IPS-15b (cell line): ENCODE data around the gene HS6ST2.

Experiments used
- H3K27me3 ChIP-seq: one replicate; pipeline ENCODE4 v1.6.1; 2013; ENCODE audit warnings: low read length; ENCODE audit not compliant: control insufficient read depth, insufficient read depth
- H3K36me3 ChIP-seq: one replicate; pipeline ENCODE4 v1.6.1; 2013; ENCODE audit warnings: low read length; ENCODE audit not compliant: control insufficient read depth, insufficient read depth
- H3K4me1 ChIP-seq: one replicate; pipeline ENCODE4 v1.6.1; 2013; ENCODE audit warnings: mild to moderate bottlenecking, low read length; ENCODE audit not compliant: control insufficient read depth, insufficient read depth
- H3K4me3 ChIP-seq: one replicate; pipeline ENCODE4 v1.5.1; 2013; ENCODE audit warnings: low read depth, low read length
- H3K9ac ChIP-seq: one replicate; pipeline ENCODE4 v1.6.1; 2013; ENCODE audit warnings: low read depth, mild to moderate bottlenecking, low read length
- H3K9me3 ChIP-seq: one replicate; pipeline ENCODE4 v1.6.1; 2013; ENCODE audit warnings: mild to moderate bottlenecking, low read length; ENCODE audit not compliant: control insufficient read depth, insufficient read depth

HS6ST2 gene

DNA sequence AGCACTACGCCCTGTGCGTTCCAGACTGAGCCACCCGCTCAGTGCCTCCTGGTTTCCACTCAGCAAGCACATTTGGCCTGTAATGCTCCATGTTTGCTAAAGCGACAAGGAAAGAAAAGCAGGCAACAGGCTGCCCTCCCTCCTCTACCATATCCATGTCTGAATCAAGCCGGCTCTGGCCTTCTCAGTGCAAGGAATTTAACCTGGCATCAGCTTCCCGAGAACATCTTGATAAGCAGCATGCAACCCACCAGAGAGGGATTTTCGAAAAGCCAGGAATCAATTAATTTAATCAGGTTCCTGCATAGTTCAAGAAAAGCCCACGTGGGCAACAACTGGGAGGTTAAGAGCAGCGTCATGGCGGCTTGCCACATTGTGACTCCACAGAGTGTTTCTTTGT lies 228.2 kb downstream of the HS6ST2 start:
- Histone ChIP-seq H3K27me3 (no peaks in the 10 kb centered on the region), H3K9ac (no peak overlapping the region), H3K9me3 (no peaks in the 10 kb centered on the region), H3K36me3 (no peaks in the 10 kb centered on the region), H3K4me1 (peaks cover 2% of the 10 kb centered on the region), H3K4me3 (no peak overlapping the region)

- Histone ChIP-seq H3K36me3 (no peaks in the 10 kb centered on the region), H3K27me3 (no peaks in the 10 kb centered on the region), H3K9ac (no peak overlapping the region), H3K4me1 (no peaks in the 10 kb centered on the region), H3K4me3 (no peak overlapping the region), H3K9me3 (no peaks in the 10 kb centered on the region)
Observed at GRCh38 chrX:132728296-132728695, 230.1 kb downstream of the HS6ST2 start.

DNA sequence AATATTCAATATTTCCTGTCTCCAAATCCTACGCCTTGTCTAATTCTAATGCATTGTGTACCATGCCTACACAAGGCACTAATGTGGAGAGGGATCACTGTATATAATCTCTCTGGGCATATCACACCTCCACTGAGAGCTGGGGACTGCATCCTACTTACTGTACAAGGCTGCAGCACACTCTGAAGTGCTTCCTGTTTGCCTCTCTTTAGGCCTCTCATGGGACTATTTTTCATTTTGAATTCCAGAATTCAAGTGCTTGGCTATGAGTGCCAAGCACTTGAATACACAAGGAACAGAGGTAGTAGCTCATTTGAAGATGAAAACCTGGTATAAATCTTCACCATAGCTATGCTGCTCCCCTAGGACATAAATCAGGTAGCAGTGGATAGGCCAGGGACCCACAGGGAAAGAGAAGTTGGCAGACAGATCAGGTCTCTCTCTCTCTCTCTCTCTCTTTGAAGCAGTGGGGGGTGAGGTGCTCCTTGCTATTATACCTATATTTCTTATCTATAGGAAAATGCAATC lies 239.9 kb downstream of the HS6ST2 start:
- no peak overlapping the region for H3K9ac ChIP-seq
- H3K4me3 ChIP-seq, result no peak overlapping the region
- no peaks in the 10 kb centered on the region for H3K4me1 ChIP-seq
- H3K36me3 ChIP-seq, result no peaks in the 10 kb centered on the region
- H3K9me3 ChIP-seq, result no peaks in the 10 kb centered on the region
- no peaks in the 10 kb centered on the region for H3K27me3 ChIP-seq

DNA sequence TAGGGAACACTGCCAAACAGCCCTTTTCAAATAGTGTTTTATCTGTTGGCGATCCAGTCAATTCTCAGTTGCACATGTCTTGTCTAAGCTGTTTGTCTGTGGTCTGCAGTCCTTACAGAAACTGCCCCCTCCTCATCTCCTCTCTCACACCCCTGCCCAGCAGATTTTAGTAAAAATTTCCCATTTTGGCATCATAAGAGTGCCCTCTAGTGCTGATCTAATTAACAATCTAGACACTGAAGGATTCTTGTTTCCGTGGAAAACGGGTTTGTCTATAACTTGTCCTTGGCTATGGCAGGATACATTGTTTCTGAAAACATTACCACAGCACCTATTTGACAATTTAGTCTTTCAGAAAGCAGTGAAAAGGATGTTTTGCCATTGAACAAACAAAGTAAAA lies 242.4 kb downstream of the HS6ST2 start:
- H3K4me3 ChIP-seq, result no peak overlapping the region
- H3K27me3 ChIP-seq, result no peaks in the 10 kb centered on the region
- no peaks in the 10 kb centered on the region for H3K9me3 ChIP-seq
- H3K4me1 ChIP-seq, result no peaks in the 10 kb centered on the region
- H3K9ac ChIP-seq, result no peak overlapping the region
- no peaks in the 10 kb centered on the region for H3K36me3 ChIP-seq

GRCh38 chrX:132714913-132715312 lies 243.5 kb downstream of the HS6ST2 start:
- Histone ChIP-seq H3K4me1 (no peaks in the 10 kb centered on the region), H3K9me3 (no peaks in the 10 kb centered on the region), H3K36me3 (no peaks in the 10 kb centered on the region), H3K4me3 (no peak overlapping the region), H3K9ac (no peak overlapping the region), H3K27me3 (no peaks in the 10 kb centered on the region)

DNA sequence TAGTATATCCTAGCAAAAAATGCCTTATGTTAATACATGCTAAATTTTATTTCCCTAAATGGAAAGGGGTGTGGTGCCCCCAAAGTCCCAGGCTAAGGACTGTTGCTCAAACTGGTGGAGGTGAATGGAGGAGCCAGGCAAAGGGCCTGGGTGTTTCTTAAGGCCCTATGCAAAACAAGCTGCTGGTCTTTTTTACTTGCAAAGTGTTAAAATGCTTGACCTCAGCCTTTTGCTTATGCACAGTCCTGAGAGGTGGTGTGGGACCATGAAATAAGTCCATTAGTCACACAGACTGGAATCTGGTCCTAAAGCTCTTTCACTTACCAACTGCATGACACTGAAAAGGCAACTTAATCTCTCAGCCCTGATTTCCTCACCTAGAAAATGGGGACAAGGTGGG lies 246.1 kb downstream of the HS6ST2 start:
- Histone ChIP-seq H3K4me3 (no peak overlapping the region), H3K36me3 (no peaks in the 10 kb centered on the region), H3K9me3 (no peaks in the 10 kb centered on the region), H3K9ac (no peak overlapping the region), H3K27me3 (no peaks in the 10 kb centered on the region), H3K4me1 (no peaks in the 10 kb centered on the region)

GRCh38 chrX:132710656-132711155 lies 247.7 kb downstream of the HS6ST2 start:
- H3K9ac ChIP-seq, result no peak overlapping the region
- H3K36me3 ChIP-seq, result no peaks in the 10 kb centered on the region
- H3K27me3 ChIP-seq, result no peaks in the 10 kb centered on the region
- H3K4me3 ChIP-seq, result no peak overlapping the region
- H3K4me1 ChIP-seq, result no peaks in the 10 kb centered on the region
- H3K9me3 ChIP-seq, result no peaks in the 10 kb centered on the region

DNA sequence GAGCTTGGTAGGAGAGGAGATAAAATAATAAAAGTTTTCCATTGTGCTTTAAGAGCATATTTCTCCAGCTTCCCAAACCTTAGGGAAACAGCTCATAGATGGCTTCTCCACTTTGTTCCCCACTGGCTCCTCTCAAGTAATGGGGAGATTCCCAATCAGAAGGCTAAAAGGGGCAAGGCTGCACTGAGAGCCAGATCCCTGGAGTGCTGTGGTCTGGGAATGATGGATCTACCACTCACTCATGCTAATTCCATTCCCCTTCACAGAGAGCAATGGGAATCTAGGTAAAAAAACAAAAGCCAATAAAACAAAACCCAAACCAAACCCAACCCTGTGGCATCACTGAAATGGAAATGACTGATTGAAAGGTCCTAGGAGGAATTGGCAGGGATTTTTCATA lies 249.9 kb downstream of the HS6ST2 start:
- H3K9me3 ChIP-seq, result no peaks in the 10 kb centered on the region
- peaks cover 6% of the 10 kb centered on the region for H3K4me1 ChIP-seq
- H3K27me3 ChIP-seq, result no peaks in the 10 kb centered on the region
- no peak overlapping the region for H3K9ac ChIP-seq
- no peaks in the 10 kb centered on the region for H3K36me3 ChIP-seq
- H3K4me3 ChIP-seq, result no peak overlapping the region

DNA sequence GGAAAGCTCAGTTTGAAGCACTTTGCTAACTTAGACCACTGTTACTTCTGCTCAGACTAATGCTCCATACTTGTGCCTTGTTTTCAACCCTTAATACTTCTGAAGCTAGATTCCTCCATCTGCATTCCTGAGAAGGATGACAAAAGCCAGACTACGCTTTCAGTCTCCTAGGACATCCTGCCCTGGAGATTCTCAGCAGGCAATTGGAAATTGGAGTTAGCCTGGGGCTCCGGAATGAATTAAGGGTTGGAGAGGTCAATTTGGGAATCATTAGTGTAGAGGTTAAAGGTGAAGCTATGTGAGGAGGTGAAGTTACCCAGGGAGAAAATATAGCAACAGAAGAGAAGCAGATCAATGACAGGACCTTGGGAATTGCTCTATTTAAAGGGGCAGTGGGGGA lies 253.7 kb downstream of the HS6ST2 start:
- no peak overlapping the region for H3K9ac ChIP-seq
- peaks cover 6% of the 10 kb centered on the region for H3K4me1 ChIP-seq
- no peaks in the 10 kb centered on the region for H3K36me3 ChIP-seq
- no peak overlapping the region for H3K4me3 ChIP-seq
- H3K9me3 ChIP-seq, result no peaks in the 10 kb centered on the region
- H3K27me3 ChIP-seq, result peaks cover 7% of the 10 kb centered on the region

- no peak overlapping the region for H3K9ac ChIP-seq
- H3K4me1 ChIP-seq, result peaks cover 15% of the 10 kb centered on the region
- H3K9me3 ChIP-seq, result no peaks in the 10 kb centered on the region
- no peaks in the 10 kb centered on the region for H3K36me3 ChIP-seq
- peaks cover 12% of the 10 kb centered on the region for H3K27me3 ChIP-seq
- no peak overlapping the region for H3K4me3 ChIP-seq
Observed at GRCh38 chrX:132694382-132694781, 264.0 kb downstream of the HS6ST2 start.

DNA sequence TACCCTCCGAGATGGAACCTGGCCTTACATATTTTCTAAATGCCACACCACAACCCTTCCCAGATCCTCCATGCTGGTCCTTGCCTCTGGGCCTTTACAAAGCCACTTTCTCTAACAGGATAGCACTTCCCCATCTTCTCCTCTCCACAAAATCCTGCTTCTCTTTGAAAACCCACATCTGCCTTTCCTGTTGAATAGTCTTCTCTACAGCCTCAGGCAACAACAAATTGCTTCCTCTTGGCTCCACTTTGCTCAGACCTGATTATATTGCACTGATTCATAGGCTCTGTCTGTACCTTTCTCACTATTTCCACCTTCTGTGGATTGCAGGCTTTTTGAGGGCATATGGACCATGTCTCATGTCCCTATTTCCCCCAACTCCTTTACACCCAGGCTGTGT lies 265.9 kb downstream of the HS6ST2 start:
- Histone ChIP-seq H3K4me3 (no peak overlapping the region), H3K9me3 (no peaks in the 10 kb centered on the region), H3K9ac (no peak overlapping the region), H3K36me3 (no peaks in the 10 kb centered on the region), H3K27me3 (peaks cover 12% of the 10 kb centered on the region), H3K4me1 (peaks cover 15% of the 10 kb centered on the region)

- H3K27me3 ChIP-seq, result peaks cover 12% of the 10 kb centered on the region
- H3K9me3 ChIP-seq, result no peaks in the 10 kb centered on the region
- H3K4me3 ChIP-seq, result no peak overlapping the region
- H3K36me3 ChIP-seq, result no peaks in the 10 kb centered on the region
- H3K4me1 ChIP-seq, result peaks cover 15% of the 10 kb centered on the region
- H3K9ac ChIP-seq, result no peak overlapping the region
Observed at GRCh38 chrX:132692066-132692465, 266.4 kb downstream of the HS6ST2 start.
